ENCODE results near the gene MCM3AP. TPM values are rescaled to one million over a fixed set of nuclear protein-coding genes. Genes with fewer than 3 reads are reported as not detected.

The MCM3AP gene
- total RNA-seq, 1 donor, result 64.8 TPM

- peak; percentile 57 for DNase-seq (ENCODE audit: insufficient read length, low spot score, missing footprints)
- H3K36me3 ChIP-seq (ENCODE audit: insufficient read depth, low read length), result no peaks in the 10 kb centered on the region
- no peak overlapping the region for H3K27ac ChIP-seq (ENCODE audit: low read depth, low read length)
- peaks cover 27% of the 10 kb centered on the region for H3K79me2 ChIP-seq (ENCODE audit: insufficient read depth, low read length)
- no peak for TF ChIP-seq CTCF (IDR thresholded peaks at IDR 0.05; ENCODE audit: extremely low read depth, low read depth, low read length)
- H2AFZ ChIP-seq (ENCODE audit: low read length), result no peak overlapping the region
- peaks cover 3% of the 10 kb centered on the region for H4K20me1 ChIP-seq (ENCODE audit: insufficient read depth, low read length)
- H3K4me3 ChIP-seq (ENCODE audit: insufficient read depth, low read length), result no peak overlapping the region
- no peak overlapping the region for H3K4me2 ChIP-seq (ENCODE audit: insufficient read depth, low read length)
- no peaks in the 10 kb centered on the region for H3K9me3 ChIP-seq (ENCODE audit: low read depth, low read length)
- H3K4me1 ChIP-seq (ENCODE audit: insufficient read depth, low read length), result peaks cover 15% of the 10 kb centered on the region
- no peaks in the 10 kb centered on the region for H3K27me3 ChIP-seq (ENCODE audit: insufficient read depth, low read length)
Observed at GRCh38 chr21:46317710-46318463, 32.5 kb upstream of the MCM3AP start.

- no peaks in the 10 kb centered on the region for H3K27me3 ChIP-seq (ENCODE audit: insufficient read depth, low read length)
- DNase-seq (ENCODE audit: insufficient read length, low spot score, missing footprints), result peak; percentile 79
- H3K36me3 ChIP-seq (ENCODE audit: insufficient read depth, low read length), result no peaks in the 10 kb centered on the region
- TF ChIP-seq CTCF (IDR thresholded peaks at IDR 0.05; ENCODE audit: extremely low read depth, low read depth, low read length), result no peak
- H4K20me1 ChIP-seq (ENCODE audit: insufficient read depth, low read length), result no peaks in the 10 kb centered on the region
- peaks cover 7% of the 10 kb centered on the region for H3K4me1 ChIP-seq (ENCODE audit: insufficient read depth, low read length)
- no peak overlapping the region for H3K4me3 ChIP-seq (ENCODE audit: insufficient read depth, low read length)
- peaks cover 16% of the 10 kb centered on the region for H3K79me2 ChIP-seq (ENCODE audit: insufficient read depth, low read length)
- H2AFZ ChIP-seq (ENCODE audit: low read length), result no peak overlapping the region
- no peak overlapping the region for H3K27ac ChIP-seq (ENCODE audit: low read depth, low read length)
- H3K4me2 ChIP-seq (ENCODE audit: insufficient read depth, low read length), result no peak overlapping the region
- H3K9me3 ChIP-seq (ENCODE audit: low read depth, low read length), result no peaks in the 10 kb centered on the region
Observed at GRCh38 chr21:46316708-46317324, 31.4 kb upstream of the MCM3AP start.

GRCh38 chr21:46314441-46315020 is 29.1 kb upstream of the MCM3AP start:
- Histone ChIP-seq H3K27ac (ENCODE audit: low read depth, low read length) (no peak overlapping the region), H4K20me1 (ENCODE audit: insufficient read depth, low read length) (no peaks in the 10 kb centered on the region), H3K9me3 (ENCODE audit: low read depth, low read length) (no peaks in the 10 kb centered on the region), H3K79me2 (ENCODE audit: insufficient read depth, low read length) (peaks cover 2% of the 10 kb centered on the region), H3K4me2 (ENCODE audit: insufficient read depth, low read length) (no peak overlapping the region), H3K27me3 (ENCODE audit: insufficient read depth, low read length) (no peaks in the 10 kb centered on the region), H3K4me1 (ENCODE audit: insufficient read depth, low read length) (no peaks in the 10 kb centered on the region), H3K36me3 (ENCODE audit: insufficient read depth, low read length) (no peaks in the 10 kb centered on the region), H2AFZ (ENCODE audit: low read length) (no peak overlapping the region), H3K4me3 (ENCODE audit: insufficient read depth, low read length) (no peak overlapping the region)
- peak; percentile 69 for DNase-seq (ENCODE audit: insufficient read length, low spot score, missing footprints)
- TF ChIP-seq CTCF (IDR thresholded peaks at IDR 0.05; ENCODE audit: extremely low read depth, low read depth, low read length), result no peak

GRCh38 chr21:46312949-46313348 is 27.5 kb upstream of the MCM3AP start:
- Histone ChIP-seq H3K4me3 (ENCODE audit: insufficient read depth, low read length) (no peak overlapping the region), H3K36me3 (ENCODE audit: insufficient read depth, low read length) (peaks cover 3% of the 10 kb centered on the region), H3K27ac (ENCODE audit: low read depth, low read length) (no peak overlapping the region), H3K27me3 (ENCODE audit: insufficient read depth, low read length) (no peaks in the 10 kb centered on the region), H3K4me2 (ENCODE audit: insufficient read depth, low read length) (no peak overlapping the region), H2AFZ (ENCODE audit: low read length) (no peak overlapping the region), H3K79me2 (ENCODE audit: insufficient read depth, low read length) (no peaks in the 10 kb centered on the region), H4K20me1 (ENCODE audit: insufficient read depth, low read length) (no peaks in the 10 kb centered on the region), H3K4me1 (ENCODE audit: insufficient read depth, low read length) (no peaks in the 10 kb centered on the region), H3K9me3 (ENCODE audit: low read depth, low read length) (no peaks in the 10 kb centered on the region)
- DNase-seq (ENCODE audit: insufficient read length, low spot score, missing footprints), result no peak
- TF ChIP-seq CTCF (IDR thresholded peaks at IDR 0.05; ENCODE audit: extremely low read depth, low read depth, low read length), result no peak
